DND-41 (cell line): ENCODE results near the gene CDH23.

ENCODE experiments used
- ATAC-seq: fragments of 200-7000 bp; cut with Tn5 transposase; 3 replicates; pipeline ENCODE4 v1.9.1; 2021; ENCODE audit warnings: low read depth; ENCODE audit not compliant: insufficient read depth
- DNase-seq: peaks from one replicate; pipeline ENCODE4 v3.0.0-alpha.2; 2020
- H2AFZ ChIP-seq: 2 replicates; pipeline ENCODE4 v1.6.0; 2012; ENCODE audit warnings: low read depth, low read length
- H3K27ac ChIP-seq: 2 replicates; pipeline ENCODE4 v1.5.1; 2012; ENCODE audit warnings: low read length, inconsistent platforms
- H3K27me3 ChIP-seq: fragments of 200-600 bp; sonication (generic); 2 replicates; pipeline ENCODE4 v1.6.0; 2012; ENCODE audit warnings: low read length, mild to moderate bottlenecking, inconsistent platforms; ENCODE audit not compliant: insufficient read depth, poor library complexity
- H3K36me3 ChIP-seq: 2 replicates; pipeline ENCODE4 v1.5.1; 2012; ENCODE audit warnings: low read length, inconsistent platforms; ENCODE audit not compliant: insufficient read depth
- H3K4me1 ChIP-seq: 2 replicates; pipeline ENCODE4 v1.5.1; 2012; ENCODE audit warnings: mild to moderate bottlenecking, low read length; ENCODE audit not compliant: insufficient read depth
- H3K4me2 ChIP-seq: 2 replicates; pipeline ENCODE4 v1.6.0; 2012; ENCODE audit warnings: mild to moderate bottlenecking, moderate library complexity, low read length, inconsistent platforms; ENCODE audit not compliant: insufficient read depth
- H3K4me3 ChIP-seq, 2 experiments: fragments of 200-600 bp in 1 of 2; shearing (Covaris generic) in 1 of 2; 2 replicates each; pipeline ENCODE4 v1.5.1; 2012 to 2016; ENCODE audit warnings: inconsistent platforms in 2 of 2, low read length in 2 of 2, mild to moderate bottlenecking in 2 of 2, low read depth in 1 of 2, moderate library complexity in 1 of 2
- H3K79me2 ChIP-seq: 2 replicates; pipeline ENCODE4 v1.6.0; 2012; ENCODE audit warnings: low read length, inconsistent platforms; ENCODE audit not compliant: insufficient read depth
- H3K9ac ChIP-seq: 2 replicates; pipeline ENCODE4 v1.6.0; 2012; ENCODE audit warnings: low read depth, mild to moderate bottlenecking, inconsistent platforms, low read length, moderate library complexity
- H3K9me3 ChIP-seq: 2 replicates; pipeline ENCODE4 v1.5.1; 2012; ENCODE audit warnings: low read length, moderate library complexity, mild to moderate bottlenecking, inconsistent platforms; ENCODE audit not compliant: insufficient read depth, severe bottlenecking
- H4K20me1 ChIP-seq: 2 replicates; pipeline ENCODE4 v1.6.0; 2012; ENCODE audit warnings: low read length; ENCODE audit not compliant: insufficient read depth
- EZH2 ChIP-seq: IDR thresholded peaks from 3 replicates; pipeline ENCODE4 v1.6.1; 2012; ENCODE audit warnings: borderline replicate concordance, low read depth, mild to moderate bottlenecking, moderate library complexity, low read length, inconsistent platforms; ENCODE audit not compliant: severe bottlenecking
- TF ChIP-seq, protein P1 (sequence below): IDR thresholded peaks from 2 replicates; pipeline ENCODE4 v1.5.1; 2012; ENCODE audit warnings: borderline replicate concordance, low read length, moderate library complexity, mild to moderate bottlenecking; ENCODE audit not compliant: poor library complexity, severe bottlenecking; ENCODE audit errors: extremely low read depth

Gene CDH23

DNA sequence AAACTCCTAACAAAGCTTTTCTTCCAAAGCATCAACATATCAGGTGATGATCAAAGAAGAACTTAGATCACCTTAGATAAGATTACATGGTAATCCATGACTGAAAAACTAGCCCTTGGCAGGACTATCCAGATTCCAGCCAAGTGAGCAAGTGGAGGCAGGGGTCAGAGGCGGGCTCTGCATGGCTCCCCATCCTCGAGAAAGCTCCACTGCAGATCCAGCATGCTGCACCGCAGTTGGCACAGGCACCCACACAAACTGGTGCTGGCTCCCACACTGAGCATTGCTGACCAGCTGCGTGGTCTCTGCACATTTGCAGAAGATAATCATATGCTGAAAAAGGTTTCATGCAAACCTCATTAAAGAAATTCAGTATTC is 444.2 kb downstream of the CDH23 start:
- H2AFZ ChIP-seq = no peak overlapping the region
- H3K27ac ChIP-seq = no peak overlapping the region
- no peaks in the 10 kb centered on the region for H3K27me3 ChIP-seq
- H4K20me1 ChIP-seq = peaks cover 96% of the 10 kb centered on the region
- H3K79me2 ChIP-seq = peaks cover 100% of the 10 kb centered on the region
- peaks cover 78% of the 10 kb centered on the region for H3K4me1 ChIP-seq
- no peak overlapping the region for H3K4me3 ChIP-seq
- TF ChIP-seq, protein P1, sequence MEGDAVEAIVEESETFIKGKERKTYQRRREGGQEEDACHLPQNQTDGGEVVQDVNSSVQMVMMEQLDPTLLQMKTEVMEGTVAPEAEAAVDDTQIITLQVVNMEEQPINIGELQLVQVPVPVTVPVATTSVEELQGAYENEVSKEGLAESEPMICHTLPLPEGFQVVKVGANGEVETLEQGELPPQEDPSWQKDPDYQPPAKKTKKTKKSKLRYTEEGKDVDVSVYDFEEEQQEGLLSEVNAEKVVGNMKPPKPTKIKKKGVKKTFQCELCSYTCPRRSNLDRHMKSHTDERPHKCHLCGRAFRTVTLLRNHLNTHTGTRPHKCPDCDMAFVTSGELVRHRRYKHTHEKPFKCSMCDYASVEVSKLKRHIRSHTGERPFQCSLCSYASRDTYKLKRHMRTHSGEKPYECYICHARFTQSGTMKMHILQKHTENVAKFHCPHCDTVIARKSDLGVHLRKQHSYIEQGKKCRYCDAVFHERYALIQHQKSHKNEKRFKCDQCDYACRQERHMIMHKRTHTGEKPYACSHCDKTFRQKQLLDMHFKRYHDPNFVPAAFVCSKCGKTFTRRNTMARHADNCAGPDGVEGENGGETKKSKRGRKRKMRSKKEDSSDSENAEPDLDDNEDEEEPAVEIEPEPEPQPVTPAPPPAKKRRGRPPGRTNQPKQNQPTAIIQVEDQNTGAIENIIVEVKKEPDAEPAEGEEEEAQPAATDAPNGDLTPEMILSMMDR = no peak
- no peak for TF ChIP-seq EZH2
- no peaks in the 10 kb centered on the region for H3K9me3 ChIP-seq
- DNase-seq (no peak), ATAC-seq (no peak)
- H3K9ac ChIP-seq = no peak overlapping the region
- peaks cover 45% of the 10 kb centered on the region for H3K36me3 ChIP-seq
- no peak overlapping the region for H3K4me2 ChIP-seq

- Histone ChIP-seq H3K4me1 (peaks cover 81% of the 10 kb centered on the region), H2AFZ (no peak overlapping the region), H4K20me1 (peaks cover 93% of the 10 kb centered on the region), H3K4me2 (peak overlapping the region; percentile 53; the same call in 1 of the 2 replicates), H3K9me3 (no peaks in the 10 kb centered on the region), H3K27ac (no peak overlapping the region), H3K27me3 (no peaks in the 10 kb centered on the region), H3K79me2 (peaks cover 100% of the 10 kb centered on the region), H3K4me3 (no peak overlapping the region), H3K9ac (no peak overlapping the region), H3K36me3 (peaks cover 32% of the 10 kb centered on the region)
- DNase-seq = no peak
- TF ChIP-seq EZH2 = no peak
- TF ChIP-seq, protein P1 = no peak
- ATAC-seq = no peak
Measured at GRCh38 chr10:71842422-71842821, 445.7 kb downstream of the CDH23 start.

- peak overlapping the region; percentile 4 for H3K27ac ChIP-seq
- DNase-seq (no peak), ATAC-seq (no peak)
- peaks cover 30% of the 10 kb centered on the region for H3K36me3 ChIP-seq
- peaks cover 93% of the 10 kb centered on the region for H4K20me1 ChIP-seq
- no peaks in the 10 kb centered on the region for H3K27me3 ChIP-seq
- peaks cover 81% of the 10 kb centered on the region for H3K4me1 ChIP-seq
- H3K9ac ChIP-seq = no peak overlapping the region
- TF ChIP-seq, protein P1 = no peak
- peaks cover 100% of the 10 kb centered on the region for H3K79me2 ChIP-seq
- H2AFZ ChIP-seq = no peak overlapping the region
- H3K9me3 ChIP-seq = no peaks in the 10 kb centered on the region
- H3K4me3 ChIP-seq = no peak overlapping the region
- peak overlapping the region; percentile 77; the same call in 1 of the 2 replicates for H3K4me2 ChIP-seq
Measured at GRCh38 chr10:71842856-71843686, 446.4 kb downstream of the CDH23 start.
